Mesothelial cell of epicardium (in vitro differentiated cells): ENCODE results near the gene VHLL. TPM values are rescaled to one million over a fixed set of nuclear protein-coding genes. Genes with fewer than 3 reads are reported as not detected.
"Not testable (repeated sequence)": the region's sequence is repeated elsewhere in the genome, so short reads cannot be mapped to it uniquely, and the experiment has no call there.

Source experiments
- DNase-seq, 2 experiments: peaks; one replicate each; pipeline ENCODE4 v3.0.0; 2021; ENCODE audit warnings: low spot score in 2 of 2; ENCODE audit not compliant: unreplicated experiment in 2 of 2
- H3K27ac Mint-ChIP-seq: 2 replicates; pipeline ENCODE4 v1.8.0; 2021; ENCODE audit warnings: mixed read lengths
- H3K27me3 Mint-ChIP-seq: 2 replicates; pipeline ENCODE4 v1.8.0; 2021; ENCODE audit warnings: low read depth, mixed read lengths
- H3K36me3 Mint-ChIP-seq: 2 replicates; pipeline ENCODE4 v1.8.0; 2021; ENCODE audit warnings: mixed read lengths
- H3K4me1 Mint-ChIP-seq: 2 replicates; pipeline ENCODE4 v1.8.0; 2021; ENCODE audit warnings: mixed read lengths
- H3K4me3 Mint-ChIP-seq: 2 replicates; pipeline ENCODE4 v1.8.0; 2021; ENCODE audit warnings: mild to moderate bottlenecking, moderate library complexity, mixed read lengths
- H3K9me3 Mint-ChIP-seq: 2 replicates; pipeline ENCODE4 v1.8.0; 2021; ENCODE audit warnings: mixed read lengths
- total RNA-seq: library from RNA; stranded (reverse); gene quantifications from 3 replicates; pipeline ENCODE4 v1.2.1, GENCODE V29; 2021
- TF ChIP-seq, protein P1 (sequence below): fragments of 200-600 bp; sonication (generic); IDR thresholded peaks from one replicate; pipeline ENCODE4 v1.5.0; 2021; ENCODE audit warnings: antibody characterized with exemption; ENCODE audit not compliant: unreplicated experiment

VHLL gene
- 0.42 TPM in 1 of 3 replicates, not detected in the others for total RNA-seq

DNA sequence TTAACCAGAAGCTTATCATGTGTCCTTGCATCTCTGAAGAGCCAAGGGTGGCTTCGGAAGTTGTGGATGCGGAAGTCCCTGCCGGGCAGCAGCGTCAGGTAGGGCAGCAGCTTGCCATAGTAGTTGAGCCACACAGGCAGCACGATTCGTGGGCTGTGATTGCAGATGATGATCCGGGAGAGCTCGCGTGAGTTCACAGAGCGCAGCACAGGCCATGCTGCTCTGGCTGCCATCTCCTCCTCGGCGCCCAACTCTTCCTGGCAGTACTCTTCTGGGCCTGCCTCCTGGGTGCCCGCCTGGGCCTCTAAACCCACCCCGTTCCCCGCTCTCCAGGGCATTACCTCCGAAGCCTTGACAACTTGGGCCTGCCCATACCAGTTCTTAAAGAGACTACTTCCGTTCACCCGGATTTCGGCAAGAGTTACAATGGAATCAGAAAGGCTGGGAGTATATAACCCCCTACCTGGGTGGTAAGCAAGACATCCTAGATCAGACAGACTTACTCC lies at the start of gene VHLL:
VHLL (minus strand) TSS at position 456 of the 506 bp plus-strand sequence; CDS start at position 338, 118 bp downstream.
- TF ChIP-seq, protein P1, sequence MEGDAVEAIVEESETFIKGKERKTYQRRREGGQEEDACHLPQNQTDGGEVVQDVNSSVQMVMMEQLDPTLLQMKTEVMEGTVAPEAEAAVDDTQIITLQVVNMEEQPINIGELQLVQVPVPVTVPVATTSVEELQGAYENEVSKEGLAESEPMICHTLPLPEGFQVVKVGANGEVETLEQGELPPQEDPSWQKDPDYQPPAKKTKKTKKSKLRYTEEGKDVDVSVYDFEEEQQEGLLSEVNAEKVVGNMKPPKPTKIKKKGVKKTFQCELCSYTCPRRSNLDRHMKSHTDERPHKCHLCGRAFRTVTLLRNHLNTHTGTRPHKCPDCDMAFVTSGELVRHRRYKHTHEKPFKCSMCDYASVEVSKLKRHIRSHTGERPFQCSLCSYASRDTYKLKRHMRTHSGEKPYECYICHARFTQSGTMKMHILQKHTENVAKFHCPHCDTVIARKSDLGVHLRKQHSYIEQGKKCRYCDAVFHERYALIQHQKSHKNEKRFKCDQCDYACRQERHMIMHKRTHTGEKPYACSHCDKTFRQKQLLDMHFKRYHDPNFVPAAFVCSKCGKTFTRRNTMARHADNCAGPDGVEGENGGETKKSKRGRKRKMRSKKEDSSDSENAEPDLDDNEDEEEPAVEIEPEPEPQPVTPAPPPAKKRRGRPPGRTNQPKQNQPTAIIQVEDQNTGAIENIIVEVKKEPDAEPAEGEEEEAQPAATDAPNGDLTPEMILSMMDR: no peak
- Mint-ChIP-seq H3K4me3 (no peak within 1 kb of the TSS), H3K4me1 (peaks cover 9% of the 10 kb centered on the region), H3K36me3 (peaks cover 2% of the 10 kb centered on the region), H3K9me3 (no peaks in the 10 kb centered on the region), H3K27me3 (no peaks in the 10 kb centered on the region), H3K27ac (no peak within 1 kb of the TSS)
- no peak for DNase-seq

DNA sequence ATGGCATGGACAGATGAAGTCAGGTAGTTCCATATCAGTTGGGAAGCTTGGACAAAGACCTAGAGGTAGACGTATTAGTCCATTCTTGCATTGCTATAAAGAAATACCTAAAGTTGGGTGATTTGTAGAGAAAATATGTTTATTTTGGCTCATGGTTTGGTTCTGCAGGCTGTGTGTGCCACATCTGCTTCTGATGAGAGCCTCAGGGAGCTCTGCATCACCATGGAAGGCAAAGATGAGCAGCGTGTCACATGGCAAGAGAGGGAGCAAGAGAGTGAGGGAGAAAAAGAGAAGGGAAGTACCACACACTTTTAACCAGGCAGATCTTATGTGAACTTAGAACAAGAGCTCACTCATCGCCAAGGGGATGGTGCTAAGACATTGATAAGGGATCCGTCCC lies 48.2 kb upstream of the VHLL start:
- no peak overlapping the region for H3K27ac Mint-ChIP-seq
- H3K4me1 Mint-ChIP-seq: peaks cover 31% of the 10 kb centered on the region
- TF ChIP-seq, protein P1: no peak
- no peak for DNase-seq
- no peaks in the 10 kb centered on the region for H3K36me3 Mint-ChIP-seq
- H3K4me3 Mint-ChIP-seq: no peak overlapping the region
- no peaks in the 10 kb centered on the region for H3K9me3 Mint-ChIP-seq
- H3K27me3 Mint-ChIP-seq: peaks cover 4% of the 10 kb centered on the region

DNA sequence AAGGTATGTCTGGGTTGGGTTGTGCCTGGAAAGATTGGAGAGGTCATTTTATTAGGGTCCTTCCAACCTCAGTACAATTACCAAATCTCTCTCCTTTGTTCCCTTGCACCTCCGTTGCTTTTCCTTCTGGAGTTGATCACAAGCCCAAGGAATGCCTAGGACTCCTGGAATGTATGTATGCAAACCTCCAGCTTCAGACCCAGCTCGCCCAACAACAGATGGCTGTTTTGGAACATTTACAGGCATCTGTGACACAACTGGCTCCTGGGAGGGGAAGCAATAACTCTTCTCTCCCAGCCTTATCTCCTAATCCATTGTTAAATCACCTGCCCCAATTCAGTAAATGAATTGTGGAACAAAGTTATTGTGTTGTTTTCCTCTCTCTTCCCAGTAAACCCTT lies 47.5 kb upstream of the VHLL start:
- H3K4me1 Mint-ChIP-seq: peaks cover 35% of the 10 kb centered on the region

DNA sequence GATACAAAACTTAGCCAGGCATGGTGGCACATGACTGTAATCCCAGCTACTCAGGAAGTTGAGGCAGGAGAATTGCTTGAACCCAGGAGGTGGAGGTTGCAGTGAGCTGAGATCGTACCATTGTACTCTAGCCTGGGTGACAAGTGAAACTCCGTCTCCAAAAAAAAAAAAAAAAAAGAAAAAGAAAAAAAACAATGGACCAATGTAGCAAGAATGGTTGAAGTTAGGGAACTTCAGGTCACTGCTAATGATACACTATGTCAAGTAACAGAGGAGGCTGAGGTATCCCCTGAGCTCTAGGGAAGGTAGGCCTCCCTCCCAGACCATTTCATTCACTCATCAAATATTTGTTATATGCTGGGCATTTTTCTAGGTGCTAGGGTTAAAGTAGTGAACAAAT lies 46.9 kb upstream of the VHLL start:
- H3K4me1 Mint-ChIP-seq: peaks cover 35% of the 10 kb centered on the region
- H3K36me3 Mint-ChIP-seq, H3K4me3 Mint-ChIP-seq, H3K27me3 Mint-ChIP-seq, H3K27ac Mint-ChIP-seq, DNase-seq, H3K9me3 Mint-ChIP-seq: not testable (repeated sequence)

More for the DNA sequence above, 47.5 kb upstream of the VHLL start:
- Mint-ChIP-seq H3K9me3 (no peaks in the 10 kb centered on the region), H3K4me3 (no peak overlapping the region), H3K27me3 (peaks cover 4% of the 10 kb centered on the region), H3K36me3 (no peaks in the 10 kb centered on the region), H3K27ac (no peak overlapping the region)
- DNase-seq: no peak
- TF ChIP-seq, protein P1: no peak

DNA sequence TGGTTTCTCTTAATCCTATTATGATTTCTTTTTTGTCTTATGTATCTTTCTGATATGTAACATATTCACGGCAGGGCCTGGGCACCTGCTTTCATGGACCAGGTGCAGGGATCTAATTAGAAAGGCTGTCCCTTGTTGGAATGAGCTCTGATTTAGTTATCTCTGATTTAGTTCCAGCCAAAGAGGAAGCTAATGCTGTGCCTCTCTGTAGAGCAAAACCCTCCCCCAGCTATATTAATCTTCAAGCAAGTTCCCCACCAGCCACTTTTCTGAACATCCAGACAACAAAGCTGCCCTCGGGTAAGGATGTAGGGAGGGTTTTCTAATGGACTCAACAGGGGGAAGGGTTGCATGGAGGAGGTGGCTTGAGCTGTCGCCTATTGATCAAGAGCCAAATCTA lies 45.3 kb upstream of the VHLL start:
- Mint-ChIP-seq H3K27ac (peak overlapping the region; percentile 70), H3K4me3 (no peak overlapping the region), H3K4me1 (peaks cover 35% of the 10 kb centered on the region), H3K36me3 (no peaks in the 10 kb centered on the region), H3K27me3 (peaks cover 4% of the 10 kb centered on the region), H3K9me3 (no peaks in the 10 kb centered on the region)
- TF ChIP-seq, protein P1: no peak
- no peak for DNase-seq

DNA sequence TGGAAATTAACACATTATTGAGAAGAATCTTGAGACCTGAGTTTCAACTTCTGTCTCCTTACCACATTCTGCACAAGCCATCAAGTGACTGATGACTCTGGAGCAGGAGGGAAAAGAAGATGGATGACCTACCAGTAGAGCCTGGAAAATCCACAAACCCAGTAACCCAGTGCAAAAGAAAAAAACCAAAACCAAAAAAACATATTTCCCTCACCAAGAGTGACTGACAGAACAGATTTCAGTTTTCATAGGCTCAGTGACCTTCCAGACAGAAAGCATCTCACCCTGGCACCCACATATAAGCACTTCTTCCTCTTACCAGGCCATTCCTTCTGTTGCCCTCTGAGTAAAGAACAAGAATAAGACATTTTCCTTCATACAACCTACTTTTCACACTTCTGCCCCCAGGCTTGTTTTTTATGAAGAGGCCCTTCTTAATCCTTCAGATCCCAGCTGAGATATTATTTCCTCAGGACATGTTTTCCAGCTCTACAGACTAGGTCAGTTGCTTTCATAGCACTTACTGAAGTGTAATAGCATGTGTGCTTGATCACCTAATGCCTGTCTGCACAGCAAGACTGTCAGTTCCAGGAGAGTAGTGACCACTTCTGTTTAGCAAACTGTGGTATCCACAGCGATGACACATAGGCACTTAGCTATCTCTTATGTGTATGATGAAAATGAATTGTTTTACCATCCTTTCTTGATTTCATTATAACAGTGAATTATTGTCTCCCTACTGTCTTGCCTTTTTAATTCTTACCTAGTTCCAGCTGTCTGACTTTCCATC lies 43.3 kb upstream of the VHLL start:
- TF ChIP-seq, protein P1: no peak
- Mint-ChIP-seq H3K4me1 (peaks cover 37% of the 10 kb centered on the region), H3K9me3 (no peaks in the 10 kb centered on the region), H3K27me3 (peaks cover 2% of the 10 kb centered on the region), H3K4me3 (no peak overlapping the region), H3K36me3 (no peaks in the 10 kb centered on the region), H3K27ac (peak overlapping the region; percentile 29)
- no peak for DNase-seq
